Frontal cortex (tissue), 4 donors: ENCODE data around the gene DEAF1. TPM values are rescaled to one million over a fixed set of nuclear protein-coding genes. Genes with fewer than 3 reads are reported as not detected.

Experiments
- DNase-seq, 2 donors: peaks; one replicate each; pipeline ENCODE4 v3.0.0; 2012; ENCODE audit warnings: low spot score in 2 of 2
- FAIRE-seq: peaks from 2 replicates; lab custom pipeline; 2012; peaks lifted over from hg19 to GRCh38; lab: Jason Lieb, UNC
- total RNA-seq: library from RNA; depleted of rRNA; stranded (reverse); fragments of >200 nt; gene quantifications from one replicate; pipeline ENCODE4 v1.2.3, GENCODE V29; 2014
- donor health status: control.
- donor health status: control.
- donor health status: control.

The DEAF1 gene
- total RNA-seq, 1 donor from 2014 or later: 60.3 TPM

GRCh38 chr11:605286-606129, 89.5 kb downstream of the DEAF1 start:
- FAIRE-seq: no peak
- no peak for DNase-seq

DNA sequence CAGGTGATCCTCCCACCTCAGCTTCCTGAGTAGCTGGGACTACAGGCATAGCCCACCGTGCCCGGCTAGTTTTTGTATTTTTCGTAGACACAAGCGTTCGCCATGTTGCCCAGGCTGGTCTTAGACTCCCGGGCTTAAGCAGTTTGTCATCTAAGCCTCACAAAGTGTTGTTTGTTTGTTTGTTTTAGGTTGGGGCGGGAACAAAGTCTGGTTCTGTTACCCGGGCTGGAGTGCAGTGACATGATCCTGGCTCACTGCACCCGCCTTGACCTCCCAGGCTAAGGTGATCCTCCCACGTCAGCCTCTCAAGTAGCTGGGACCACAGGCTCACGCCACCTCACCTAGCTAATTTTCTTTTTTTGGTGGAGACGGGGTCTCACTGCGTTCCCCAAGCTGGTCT, 91.9 kb downstream of the DEAF1 start:
- DNase-seq (no peak), FAIRE-seq (no peak)

DNA sequence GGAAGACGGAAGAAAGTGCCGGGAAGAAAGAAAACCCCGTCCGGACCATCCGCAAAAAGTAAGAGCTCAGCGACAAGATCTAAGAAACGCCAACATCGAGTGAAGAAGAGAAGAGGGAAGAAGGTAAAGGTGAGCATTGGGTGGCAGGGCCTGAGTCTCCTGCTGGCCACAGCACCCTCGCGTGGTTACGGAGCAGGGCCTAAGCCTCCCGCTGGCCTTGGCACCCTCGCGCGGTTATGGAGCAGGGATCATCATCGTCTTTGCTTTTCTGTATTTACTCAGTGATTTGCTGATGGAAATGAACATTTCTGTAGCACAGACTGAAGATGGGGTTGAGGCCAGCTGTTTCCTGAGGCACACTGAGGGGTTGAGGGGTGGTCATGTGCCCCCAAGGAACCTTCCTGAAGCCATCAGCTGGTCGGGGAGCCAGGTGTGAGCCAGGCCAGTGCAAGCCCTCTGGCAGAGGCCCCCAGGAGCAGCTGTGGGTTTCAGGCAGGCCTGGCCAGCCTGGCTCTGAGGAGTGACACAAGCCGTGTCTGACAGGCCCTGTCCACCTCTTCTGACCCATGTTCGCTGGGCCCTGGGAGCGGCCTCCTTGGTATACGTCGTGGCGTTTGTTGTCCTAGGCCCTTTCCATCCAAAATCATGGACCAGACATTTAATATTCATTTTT, 93.3 kb downstream of the DEAF1 start:
- FAIRE-seq (no peak), DNase-seq (no peak)

DNA sequence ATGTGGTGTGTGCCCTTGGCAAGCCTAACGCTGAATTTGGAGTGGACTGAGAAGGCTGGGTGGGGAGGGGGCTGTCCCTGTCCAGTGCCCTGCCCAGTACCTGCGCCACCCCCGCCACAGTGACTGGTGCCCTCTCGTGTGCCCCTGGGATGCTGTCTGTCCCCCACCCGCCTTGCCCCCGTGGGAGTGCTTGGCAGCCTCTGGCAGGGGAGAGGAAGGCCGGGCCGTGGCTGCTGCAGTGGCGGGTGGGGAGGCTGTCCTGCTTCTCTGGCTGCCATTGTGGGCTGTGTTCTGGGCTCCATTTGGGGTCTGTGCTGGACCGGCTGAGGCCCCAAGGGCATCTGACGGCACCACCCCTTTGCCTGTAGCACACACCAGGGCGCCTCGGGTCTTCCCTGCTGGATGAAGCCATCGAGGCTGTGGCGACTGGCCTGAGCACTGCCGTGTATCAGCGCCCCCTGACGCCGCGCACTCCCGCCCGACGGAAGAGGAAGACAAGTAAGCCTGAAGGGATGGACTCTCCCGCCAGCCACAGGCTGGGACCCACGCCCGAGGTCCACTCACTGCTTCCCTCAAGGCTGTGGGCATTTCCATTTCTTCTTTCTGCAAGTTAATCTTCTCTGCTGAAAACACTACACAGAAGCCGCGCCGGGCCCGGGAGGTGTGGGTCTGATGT, 96.9 kb downstream of the DEAF1 start:
- DNase-seq (no peak), FAIRE-seq (no peak)

GRCh38 chr11:597166-597725, 97.8 kb downstream of the DEAF1 start:
- DNase-seq (no peak), FAIRE-seq (no peak)

DNA sequence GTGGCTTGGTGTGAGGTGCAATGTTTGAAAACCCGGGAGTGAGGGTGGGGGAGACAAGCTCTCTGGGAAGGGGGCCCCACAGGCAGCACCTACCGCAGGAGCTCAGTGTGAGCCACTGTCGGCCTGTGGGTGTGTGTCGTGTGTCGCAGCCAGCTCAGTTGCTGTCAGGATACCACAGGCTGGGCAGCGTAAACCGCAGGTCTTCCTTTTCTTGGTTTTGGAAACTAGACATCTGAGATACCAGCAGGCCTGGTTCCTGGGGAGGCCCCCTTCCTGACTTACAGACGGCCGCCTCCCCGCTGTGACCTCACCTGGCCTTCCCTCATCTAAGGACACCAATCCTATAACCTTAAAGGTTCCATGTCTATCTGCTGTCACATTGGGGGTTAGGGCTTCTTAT, 98.6 kb downstream of the DEAF1 start:
- DNase-seq (no peak), FAIRE-seq (no peak)

GRCh38 chr11:595400-595799, 99.6 kb downstream of the DEAF1 start:
- FAIRE-seq: no peak
- no peak for DNase-seq

Other genes with a start within 250 kb of the DEAF1 start
- gene PTDSS2, start 244.9 kb downstream of the DEAF1 start, total RNA-seq: 21.6 TPM
- gene RNH1, start 188.0 kb downstream of the DEAF1 start, total RNA-seq: 38.7 TPM
- 43.6 TPM for gene HRAS, start 159.6 kb downstream of the DEAF1 start, total RNA-seq
- gene LRRC56, start 157.7 kb downstream of the DEAF1 start, total RNA-seq: 1.2 TPM
- gene LMNTD2, start 134.5 kb downstream of the DEAF1 start, total RNA-seq: not detected
- 2.0 TPM for gene RASSF7, start 134.3 kb downstream of the DEAF1 start, total RNA-seq
- 30.6 TPM for gene PHRF1, start 118.8 kb downstream of the DEAF1 start, total RNA-seq
- gene IRF7, start 79.3 kb downstream of the DEAF1 start, total RNA-seq: 0.82 TPM
- not detected for gene CDHR5, start 70.3 kb downstream of the DEAF1 start, total RNA-seq
- gene SCT, start 68.0 kb downstream of the DEAF1 start, total RNA-seq: not detected
- not detected for gene DRD4, start 58.0 kb downstream of the DEAF1 start, total RNA-seq
- 11.8 TPM for gene TMEM80, start 594 bp upstream of the DEAF1 start, total RNA-seq
- gene EPS8L2, start 11.0 kb upstream of the DEAF1 start, total RNA-seq: 0.41 TPM
- 77.9 TPM for gene TALDO1, start 52.2 kb upstream of the DEAF1 start, total RNA-seq
- gene GATD1, start 82.3 kb upstream of the DEAF1 start, total RNA-seq: 21.2 TPM
- gene CEND1, start 94.9 kb upstream of the DEAF1 start, total RNA-seq: 7.3 TPM
- 14.7 TPM for gene SLC25A22, start 103.1 kb upstream of the DEAF1 start, total RNA-seq
- 5.7 TPM for gene PIDD1, start 110.0 kb upstream of the DEAF1 start, total RNA-seq
- gene RPLP2, start 114.7 kb upstream of the DEAF1 start, total RNA-seq: 210 TPM
- gene PNPLA2, start 123.7 kb upstream of the DEAF1 start, total RNA-seq: 5.3 TPM
- 0.82 TPM for gene CRACR2B, start 132.7 kb upstream of the DEAF1 start, total RNA-seq
- 34.6 TPM for gene CD151, start 137.7 kb upstream of the DEAF1 start, total RNA-seq
- gene POLR2L, start 147.3 kb upstream of the DEAF1 start, total RNA-seq: 17.5 TPM
- 14.3 TPM for gene TSPAN4, start 147.6 kb upstream of the DEAF1 start, total RNA-seq
- gene CHID1, start 215.6 kb upstream of the DEAF1 start, total RNA-seq: 17.5 TPM
- gene AP2A2, start 230.6 kb upstream of the DEAF1 start, total RNA-seq: 34.6 TPM